ENCODE measurements around the gene C10orf90.

DNA sequence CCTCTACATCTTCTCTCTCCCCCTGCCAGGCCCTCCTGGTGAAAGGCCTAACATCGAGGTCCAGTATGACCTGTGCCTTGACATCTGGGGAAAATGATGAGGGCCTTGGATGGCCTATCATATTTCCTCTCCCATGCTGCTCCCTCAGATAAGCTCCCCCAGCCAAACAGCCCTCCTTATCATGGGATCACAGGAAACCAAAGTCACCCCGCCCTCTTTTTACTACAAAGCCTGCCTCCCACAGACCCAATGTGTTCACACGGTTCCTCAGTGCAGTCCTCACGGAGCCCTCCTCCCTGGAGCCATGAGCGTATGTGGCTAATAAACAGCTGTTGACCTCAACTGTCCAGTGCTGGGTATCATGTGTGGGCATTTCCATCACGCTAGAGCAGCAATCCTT, 32.0 kb downstream of the C10orf90 start:
- TF ChIP-seq, protein P1, sequence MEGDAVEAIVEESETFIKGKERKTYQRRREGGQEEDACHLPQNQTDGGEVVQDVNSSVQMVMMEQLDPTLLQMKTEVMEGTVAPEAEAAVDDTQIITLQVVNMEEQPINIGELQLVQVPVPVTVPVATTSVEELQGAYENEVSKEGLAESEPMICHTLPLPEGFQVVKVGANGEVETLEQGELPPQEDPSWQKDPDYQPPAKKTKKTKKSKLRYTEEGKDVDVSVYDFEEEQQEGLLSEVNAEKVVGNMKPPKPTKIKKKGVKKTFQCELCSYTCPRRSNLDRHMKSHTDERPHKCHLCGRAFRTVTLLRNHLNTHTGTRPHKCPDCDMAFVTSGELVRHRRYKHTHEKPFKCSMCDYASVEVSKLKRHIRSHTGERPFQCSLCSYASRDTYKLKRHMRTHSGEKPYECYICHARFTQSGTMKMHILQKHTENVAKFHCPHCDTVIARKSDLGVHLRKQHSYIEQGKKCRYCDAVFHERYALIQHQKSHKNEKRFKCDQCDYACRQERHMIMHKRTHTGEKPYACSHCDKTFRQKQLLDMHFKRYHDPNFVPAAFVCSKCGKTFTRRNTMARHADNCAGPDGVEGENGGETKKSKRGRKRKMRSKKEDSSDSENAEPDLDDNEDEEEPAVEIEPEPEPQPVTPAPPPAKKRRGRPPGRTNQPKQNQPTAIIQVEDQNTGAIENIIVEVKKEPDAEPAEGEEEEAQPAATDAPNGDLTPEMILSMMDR (IDR thresholded peaks at IDR 0.05; ENCODE audit: low read depth, low read length, poor library complexity, severe bottlenecking) = no peak
- TF ChIP-seq EZH2phosphoT487 (IDR thresholded peaks at IDR 0.05; ENCODE audit: borderline replicate concordance, low read length) = no peak

Data from DOHH2 (cell line).